HL-60 (cell line): ENCODE measurements around the gene TRAPPC14.

ENCODE experiments used
- CTCF ChIP-seq: IDR thresholded peaks from one replicate; pipeline ENCODE4 v1.5.1; 2011; ENCODE audit warnings: low read length, control low read depth, inconsistent platforms; ENCODE audit not compliant: insufficient read depth
- POLR2AphosphoS5 ChIP-seq: IDR thresholded peaks from 2 replicates; pipeline ENCODE4 v1.6.1; 2012; ENCODE audit warnings: low read depth

DNA sequence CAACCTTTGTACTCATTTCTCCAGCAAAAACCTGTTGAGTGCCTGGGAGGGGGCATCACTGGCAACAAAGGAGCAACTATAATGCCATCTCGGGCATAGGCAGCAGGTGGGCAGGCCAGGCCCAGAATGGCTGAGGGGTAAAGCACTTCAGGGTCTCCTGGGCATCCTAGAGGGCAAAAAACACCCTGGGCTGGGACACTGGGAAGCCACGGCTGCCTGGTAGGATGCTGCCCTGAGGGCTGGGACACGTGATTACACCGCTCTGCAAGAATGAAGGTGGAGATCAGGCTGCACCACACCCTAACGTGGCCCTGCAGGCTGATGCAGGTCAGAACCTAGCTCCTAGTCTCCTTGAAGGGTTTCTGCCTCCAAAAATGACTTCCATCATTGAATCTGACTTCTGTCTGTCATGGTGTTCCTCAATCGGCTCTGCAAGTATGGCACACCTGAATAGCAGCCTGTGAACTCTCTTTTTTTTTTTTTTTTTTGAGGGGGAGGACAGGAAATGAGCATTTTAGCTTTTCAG lies 4.5 kb upstream of the TRAPPC14 start:
- TF ChIP-seq POLR2AphosphoS5 (no peak), CTCF (no peak)
